ENCODE data around the gene SHFL.

GRCh38 chr19:10100163-10100785 lies 14.2 kb downstream of the SHFL start:
- no peak for TF ChIP-seq ARNTL (CRISPR knock-in tag; IDR thresholded peaks at IDR 0.05; ENCODE audit: borderline replicate concordance, low read depth)
- TF ChIP-seq GLIS3 (CRISPR knock-in tag; IDR thresholded peaks at IDR 0.05), result no peak
- TF ChIP-seq PATZ1 (CRISPR knock-in tag; IDR thresholded peaks at IDR 0.05; ENCODE audit: borderline replicate concordance), result no peak
- TF ChIP-seq CSDC2 (CRISPR knock-in tag; IDR thresholded peaks at IDR 0.05), result no peak
- TF ChIP-seq ESRRG (CRISPR knock-in tag; IDR thresholded peaks at IDR 0.05), result no peak
- TF ChIP-seq, protein P1, sequence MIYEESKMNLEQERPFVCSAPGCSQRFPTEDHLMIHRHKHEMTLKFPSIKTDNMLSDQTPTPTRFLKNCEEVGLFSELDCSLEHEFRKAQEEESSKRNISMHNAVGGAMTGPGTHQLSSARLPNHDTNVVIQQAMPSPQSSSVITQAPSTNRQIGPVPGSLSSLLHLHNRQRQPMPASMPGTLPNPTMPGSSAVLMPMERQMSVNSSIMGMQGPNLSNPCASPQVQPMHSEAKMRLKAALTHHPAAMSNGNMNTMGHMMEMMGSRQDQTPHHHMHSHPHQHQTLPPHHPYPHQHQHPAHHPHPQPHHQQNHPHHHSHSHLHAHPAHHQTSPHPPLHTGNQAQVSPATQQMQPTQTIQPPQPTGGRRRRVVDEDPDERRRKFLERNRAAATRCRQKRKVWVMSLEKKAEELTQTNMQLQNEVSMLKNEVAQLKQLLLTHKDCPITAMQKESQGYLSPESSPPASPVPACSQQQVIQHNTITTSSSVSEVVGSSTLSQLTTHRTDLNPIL (CRISPR knock-in tag; IDR thresholded peaks at IDR 0.05; ENCODE audit: low read depth), result no peak
- no peak for TF ChIP-seq ISL1 (CRISPR knock-in tag; IDR thresholded peaks at IDR 0.05)
- no peak for TF ChIP-seq TOX (CRISPR knock-in tag; IDR thresholded peaks at IDR 0.05; ENCODE audit: borderline replicate concordance)
- TF ChIP-seq RARB (CRISPR knock-in tag; IDR thresholded peaks at IDR 0.05), result no peak
- TF ChIP-seq ZNF8 (CRISPR knock-in tag; IDR thresholded peaks at IDR 0.05), result no peak
- no peak for TF ChIP-seq CSRNP3 (CRISPR knock-in tag; IDR thresholded peaks at IDR 0.05)
- TF ChIP-seq TCF4 (CRISPR knock-in tag; IDR thresholded peaks at IDR 0.05; ENCODE audit: borderline replicate concordance), result no peak
